ENCODE measurements around the gene GALM.

The GALM gene

DNA sequence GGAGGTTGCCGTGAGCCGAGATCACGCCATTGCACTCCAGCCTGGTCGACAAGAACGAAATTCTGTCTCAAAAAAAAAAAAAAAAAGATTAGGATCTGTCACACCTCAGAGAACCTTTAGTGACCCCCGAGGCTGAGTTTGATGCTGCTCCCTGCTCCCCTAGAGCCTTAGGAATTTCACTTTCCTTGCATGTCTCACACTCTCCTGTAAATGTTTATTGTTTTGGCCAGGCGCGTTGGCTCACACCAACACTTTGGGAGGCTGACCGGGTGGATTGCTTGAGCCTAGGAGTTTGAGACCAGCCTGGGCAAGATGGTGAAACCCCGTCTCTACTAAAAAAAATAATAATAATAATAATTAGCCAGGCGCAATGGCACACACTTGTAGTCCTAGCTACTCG is 53.8 kb downstream of the GALM start:
- Histone ChIP-seq H3K27me3 (no peaks in the 10 kb centered on the region), H3K4me3 (ENCODE audit: low read depth, low read length) (no peak overlapping the region), H3K9me3 (no peaks in the 10 kb centered on the region), H3K36me3 (0 out of 2 replicates have a peak, but pooled peaks cover 3% of the 10 kb centered on the region), H3K4me1 (no peaks in the 10 kb centered on the region)
- no peak for DNase-seq
- TF ChIP-seq, protein P1, sequence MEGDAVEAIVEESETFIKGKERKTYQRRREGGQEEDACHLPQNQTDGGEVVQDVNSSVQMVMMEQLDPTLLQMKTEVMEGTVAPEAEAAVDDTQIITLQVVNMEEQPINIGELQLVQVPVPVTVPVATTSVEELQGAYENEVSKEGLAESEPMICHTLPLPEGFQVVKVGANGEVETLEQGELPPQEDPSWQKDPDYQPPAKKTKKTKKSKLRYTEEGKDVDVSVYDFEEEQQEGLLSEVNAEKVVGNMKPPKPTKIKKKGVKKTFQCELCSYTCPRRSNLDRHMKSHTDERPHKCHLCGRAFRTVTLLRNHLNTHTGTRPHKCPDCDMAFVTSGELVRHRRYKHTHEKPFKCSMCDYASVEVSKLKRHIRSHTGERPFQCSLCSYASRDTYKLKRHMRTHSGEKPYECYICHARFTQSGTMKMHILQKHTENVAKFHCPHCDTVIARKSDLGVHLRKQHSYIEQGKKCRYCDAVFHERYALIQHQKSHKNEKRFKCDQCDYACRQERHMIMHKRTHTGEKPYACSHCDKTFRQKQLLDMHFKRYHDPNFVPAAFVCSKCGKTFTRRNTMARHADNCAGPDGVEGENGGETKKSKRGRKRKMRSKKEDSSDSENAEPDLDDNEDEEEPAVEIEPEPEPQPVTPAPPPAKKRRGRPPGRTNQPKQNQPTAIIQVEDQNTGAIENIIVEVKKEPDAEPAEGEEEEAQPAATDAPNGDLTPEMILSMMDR (IDR thresholded peaks at IDR 0.05; ENCODE audit: low read depth, low read length): no peak

DNA sequence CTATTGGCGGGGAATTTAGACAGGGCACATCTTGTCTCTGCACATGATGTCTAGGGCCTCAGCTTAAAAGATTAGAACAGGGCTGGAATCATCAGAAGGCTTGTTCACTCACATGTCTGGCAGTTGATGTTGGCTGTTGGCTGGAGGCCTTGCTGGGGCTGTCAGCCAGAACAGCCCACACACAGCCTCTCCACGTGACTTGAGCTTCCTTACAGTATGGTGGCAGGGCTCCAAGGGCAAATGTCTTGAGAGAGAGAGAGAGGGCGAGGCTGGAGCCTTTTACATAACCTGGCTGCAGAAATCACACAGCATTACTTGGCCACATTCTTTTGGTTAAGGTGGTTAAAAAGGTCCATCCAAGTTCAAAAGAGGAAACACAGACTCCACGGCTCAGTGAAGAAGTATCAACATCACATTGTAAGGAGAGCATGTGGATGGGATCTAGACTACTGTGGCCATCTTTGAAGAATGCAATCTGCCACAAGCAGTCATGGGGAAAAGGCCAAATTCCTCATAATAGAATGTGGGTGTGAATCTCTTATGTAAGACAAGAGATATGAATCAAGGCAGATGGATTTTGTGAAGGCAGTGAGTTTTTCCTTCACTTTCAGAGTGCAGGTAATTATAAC is 54.8 kb downstream of the GALM start:
- DNase-seq: peak; percentile 27
- H3K36me3 ChIP-seq: 0 out of 2 replicates have a peak, but pooled peaks cover 3% of the 10 kb centered on the region
- no peak overlapping the region for H3K4me3 ChIP-seq (ENCODE audit: low read depth, low read length)
- no peaks in the 10 kb centered on the region for H3K27me3 ChIP-seq
- H3K4me1 ChIP-seq: no peaks in the 10 kb centered on the region
- TF ChIP-seq, protein P1 (IDR thresholded peaks at IDR 0.05; ENCODE audit: low read depth, low read length): no peak
- no peaks in the 10 kb centered on the region for H3K9me3 ChIP-seq

DNA sequence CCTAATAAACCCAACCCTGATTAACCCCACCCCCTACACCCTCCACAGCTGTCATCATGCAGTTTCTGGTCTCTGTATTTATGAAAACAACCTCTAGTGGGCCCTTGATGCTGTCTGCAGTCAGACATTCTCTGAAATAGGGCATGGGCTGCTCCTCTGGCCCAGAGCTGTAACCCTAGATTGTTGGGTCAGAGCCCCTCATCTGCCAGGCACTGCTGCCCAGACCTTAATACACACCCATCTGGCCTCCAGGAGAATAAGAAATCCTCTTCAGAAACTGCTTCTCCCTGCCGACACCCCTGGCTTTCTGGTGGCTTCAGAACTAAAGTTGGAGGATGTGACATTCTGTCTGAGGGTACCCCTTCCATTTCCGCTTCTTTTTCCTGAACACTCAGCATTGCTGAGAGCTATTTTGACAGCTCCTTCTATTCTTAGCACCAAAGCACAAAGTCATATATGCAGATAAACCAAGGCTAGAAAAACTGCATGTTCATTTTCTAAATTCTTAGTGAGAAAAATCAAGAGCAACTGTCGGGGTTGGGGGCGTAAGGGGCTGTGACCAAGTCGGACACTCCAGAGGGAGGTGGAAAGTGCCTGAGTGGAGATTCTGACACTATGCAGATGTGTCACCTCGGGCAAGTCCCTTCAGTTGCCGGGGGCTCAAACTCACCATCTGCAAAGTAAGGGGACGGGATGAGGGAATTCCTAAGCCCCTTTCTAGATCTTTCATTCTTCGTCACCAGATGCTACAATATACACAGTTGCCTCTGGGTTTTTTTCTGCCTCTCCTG is 56.6 kb downstream of the GALM start:
- DNase-seq: no peak
- 0 out of 2 replicates have a peak, but pooled peaks cover 3% of the 10 kb centered on the region for H3K36me3 ChIP-seq
- TF ChIP-seq, protein P1 (IDR thresholded peaks at IDR 0.05; ENCODE audit: low read depth, low read length): 0 out of 2 replicates have a peak, but pooled peaks have one; percentile 2
- H3K4me3 ChIP-seq (ENCODE audit: low read depth, low read length): no peak overlapping the region
- H3K27me3 ChIP-seq: no peaks in the 10 kb centered on the region
- no peaks in the 10 kb centered on the region for H3K9me3 ChIP-seq
- no peaks in the 10 kb centered on the region for H3K4me1 ChIP-seq

DNA sequence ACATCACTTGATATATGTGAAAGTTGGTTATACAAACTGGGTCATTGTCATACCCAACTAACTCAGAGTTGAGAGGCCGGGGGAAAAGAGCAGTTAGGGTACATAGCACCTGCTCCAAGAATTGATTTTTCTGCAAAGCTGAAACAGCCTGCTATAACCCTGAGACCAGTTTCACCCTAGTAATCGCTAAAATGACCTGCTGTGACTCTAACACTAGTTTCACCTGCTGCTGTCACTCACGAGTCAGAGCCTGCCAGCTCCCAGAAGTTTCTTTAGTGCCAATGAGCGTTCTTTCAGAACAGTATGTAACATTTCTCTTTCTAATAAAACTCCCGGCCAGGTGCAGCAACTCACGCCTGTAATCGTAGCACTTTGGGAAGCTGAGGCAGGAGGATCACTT is 57.3 kb downstream of the GALM start:
- TF ChIP-seq, protein P1 (IDR thresholded peaks at IDR 0.05; ENCODE audit: low read depth, low read length): no peak
- no peaks in the 10 kb centered on the region for H3K27me3 ChIP-seq
- H3K9me3 ChIP-seq: no peaks in the 10 kb centered on the region
- H3K4me1 ChIP-seq: no peaks in the 10 kb centered on the region
- H3K4me3 ChIP-seq (ENCODE audit: low read depth, low read length): no peak overlapping the region
- no peak for DNase-seq
- H3K36me3 ChIP-seq: 0 out of 2 replicates have a peak, but pooled peaks cover 3% of the 10 kb centered on the region

DNA sequence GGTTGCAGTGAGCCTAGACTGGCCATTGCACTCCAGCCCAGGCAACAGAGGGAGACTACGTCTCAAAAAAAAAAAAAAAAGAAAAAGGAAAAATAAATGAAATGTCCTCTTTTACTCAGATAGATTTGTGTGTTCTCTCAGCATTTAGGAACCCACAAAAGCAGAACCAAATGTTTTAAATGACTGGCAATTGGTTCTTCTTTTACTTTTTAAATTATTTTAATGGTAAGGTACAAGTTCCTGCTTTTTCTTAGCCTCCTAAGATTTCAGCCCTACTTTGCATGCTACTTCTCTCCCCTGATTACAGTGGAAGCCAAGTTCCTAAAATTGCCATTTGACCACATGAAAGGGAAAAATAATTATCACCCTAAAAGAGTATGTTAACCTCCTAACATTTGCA is 61.7 kb downstream of the GALM start:
- no peak for DNase-seq
- TF ChIP-seq, protein P1 (IDR thresholded peaks at IDR 0.05; ENCODE audit: low read depth, low read length): no peak
- H3K4me3 ChIP-seq (ENCODE audit: low read depth, low read length): no peak overlapping the region
- H3K36me3 ChIP-seq: peaks cover 6% of the 10 kb centered on the region
- no peaks in the 10 kb centered on the region for H3K4me1 ChIP-seq
- H3K9me3 ChIP-seq: no peaks in the 10 kb centered on the region
- no peaks in the 10 kb centered on the region for H3K27me3 ChIP-seq

DNA sequence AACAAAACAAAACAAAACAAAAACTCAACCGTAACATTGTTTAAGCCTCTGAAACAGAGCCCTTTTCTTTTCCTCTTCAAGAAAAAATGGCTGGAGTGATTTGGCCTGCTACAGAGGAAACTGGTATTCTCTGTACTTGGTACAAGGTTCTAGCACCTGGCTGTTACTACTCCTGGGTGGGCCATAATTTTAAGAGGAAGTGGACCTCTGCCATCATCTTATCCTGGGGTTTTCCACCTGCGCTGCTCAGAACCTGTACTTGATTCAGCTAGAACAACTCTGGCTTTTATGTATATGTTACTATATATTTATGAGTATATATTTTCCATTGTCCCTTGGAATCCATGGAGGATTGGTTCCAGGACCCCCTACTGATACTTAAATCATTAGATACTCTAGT is 62.8 kb downstream of the GALM start:
- Histone ChIP-seq H3K4me1 (no peaks in the 10 kb centered on the region), H3K36me3 (peaks cover 11% of the 10 kb centered on the region), H3K27me3 (no peaks in the 10 kb centered on the region), H3K9me3 (no peaks in the 10 kb centered on the region), H3K4me3 (ENCODE audit: low read depth, low read length) (no peak overlapping the region)
- TF ChIP-seq, protein P1 (IDR thresholded peaks at IDR 0.05; ENCODE audit: low read depth, low read length): no peak
- no peak for DNase-seq
